Left ventricle myocardium inferior (tissue), 1 donor: ENCODE results near the gene PTCH1. TPM values are rescaled to one million over a fixed set of nuclear protein-coding genes. Genes with fewer than 3 reads are reported as not detected.

Source experiments
- DNase-seq: peaks from one replicate; pipeline ENCODE4 v3.0.0-alpha.2; 2020
- H3K27ac ChIP-seq: fragments of 200-600 bp; replicated peaks from 2 replicates; pipeline ENCODE4 v1.8.0; 2021
- H3K27me3 ChIP-seq: fragments of 200-600 bp; 2 replicates; pipeline ENCODE4 v1.8.0; 2021; ENCODE audit warnings: low read depth
- H3K36me3 ChIP-seq: fragments of 200-600 bp; 2 replicates; pipeline ENCODE4 v1.8.0; 2021
- H3K4me1 ChIP-seq: fragments of 200-600 bp; 2 replicates; pipeline ENCODE4 v1.8.0; 2021
- H3K4me3 ChIP-seq: fragments of 200-600 bp; 2 replicates; pipeline ENCODE4 v1.8.0; 2021; ENCODE audit warnings: mild to moderate bottlenecking, moderate library complexity
- H3K9me3 ChIP-seq: fragments of 200-600 bp; replicated peaks from 2 replicates; pipeline ENCODE4 v1.8.0; 2021
- CTCF ChIP-seq: fragments of 200-600 bp; IDR thresholded peaks from 2 replicates; pipeline ENCODE4 v1.8.0; 2021; ENCODE audit warnings: antibody characterized with exemption, mild to moderate bottlenecking, borderline replicate concordance
- intact Hi-C: fragments of 100-400 bp; cut with micrococcal nuclease; formaldehyde crosslinking; loops from one replicate; pipeline ENCODE4 v1.11.0; 2022
- total RNA-seq: library from RNA; stranded (reverse); fragmentation: NEBNext Ultra II Directional; extraction: Animal tissue kit (Norgen Biotek cat#: 25700); gene quantifications from one replicate; pipeline ENCODE4 v1.2.1, GENCODE V29; 2021
- donor health status: DM: no; HTN: yes; CAD: no; lungs with severe emphysema.

The PTCH1 gene
- total RNA-seq, 1 donor from 2014 or later, result 6.6 TPM

- TF ChIP-seq CTCF, result no peak
- DNase-seq, result no peak
- Histone ChIP-seq H3K4me1 (no peaks in the 10 kb centered on the region), H3K4me3 (no peak overlapping the region), H3K36me3 (no peaks in the 10 kb centered on the region), H3K27me3 (peaks cover 48% of the 10 kb centered on the region), H3K9me3 (no peaks in the 10 kb centered on the region), H3K27ac (no peak overlapping the region)
- intact Hi-C loops, result no loop called here
Observed at GRCh38 chr9:95529910-95530309, 13.1 kb upstream of the PTCH1 start.

GRCh38 chr9:95528908-95529502 is 12.2 kb upstream of the PTCH1 start:
- no peak overlapping the region for H3K27ac ChIP-seq
- H3K27me3 ChIP-seq, result peaks cover 48% of the 10 kb centered on the region
- no peak overlapping the region for H3K4me3 ChIP-seq
- intact Hi-C loops, result no loop called here
- TF ChIP-seq CTCF, result no peak
- H3K4me1 ChIP-seq, result no peaks in the 10 kb centered on the region
- no peaks in the 10 kb centered on the region for H3K36me3 ChIP-seq
- no peak for DNase-seq
- H3K9me3 ChIP-seq, result no peaks in the 10 kb centered on the region

GRCh38 chr9:95522871-95523370 is 6.2 kb upstream of the PTCH1 start:
- Histone ChIP-seq H3K27me3 (peaks cover 20% of the 10 kb centered on the region), H3K27ac (no peak overlapping the region), H3K36me3 (no peaks in the 10 kb centered on the region), H3K4me3 (no peak overlapping the region), H3K4me1 (no peaks in the 10 kb centered on the region), H3K9me3 (no peaks in the 10 kb centered on the region)
- TF ChIP-seq CTCF, result no peak
- intact Hi-C loops, result no loop called here
- DNase-seq, result no peak

GRCh38 chr9:95521699-95522098 is 4.9 kb upstream of the PTCH1 start:
- Histone ChIP-seq H3K9me3 (no peaks in the 10 kb centered on the region), H3K4me3 (no peak overlapping the region), H3K36me3 (no peaks in the 10 kb centered on the region), H3K27ac (no peak overlapping the region), H3K4me1 (peaks cover 9% of the 10 kb centered on the region), H3K27me3 (peaks cover 9% of the 10 kb centered on the region)
- DNase-seq, result no peak
- no peak for TF ChIP-seq CTCF
- intact Hi-C loops, result no loop called here

GRCh38 chr9:95517559-95518425 is 1.0 kb upstream of the PTCH1 start:
- Histone ChIP-seq H3K4me1 (peaks cover 26% of the 10 kb centered on the region), H3K27me3 (no peaks in the 10 kb centered on the region), H3K27ac (no peak overlapping the region), H3K4me3 (peak overlapping the region; percentile 77), H3K36me3 (no peaks in the 10 kb centered on the region), H3K9me3 (no peaks in the 10 kb centered on the region)
- no peak for DNase-seq
- TF ChIP-seq CTCF, result no peak
- intact Hi-C loops, result no loop called here
